HepG2 (cell line): ENCODE results near the gene FLACC1. TPM values are rescaled to one million over a fixed set of nuclear protein-coding genes. Genes with fewer than 3 reads are reported as not detected.
A peak's percentile ranks its signal among the peaks of the same experiment; 100 is the strongest.

ENCODE experiments used
- ATAC-seq: fragments of 200-7000 bp; cut with Tn5 transposase; 3 replicates; pipeline ENCODE4 v1.9.1; 2020; ENCODE audit warnings: mild to moderate bottlenecking, moderate library complexity
- BruUV-seq: library from RNA; stranded (reverse); fragments of 400-500 nt; replicated peaks from 2 replicates; lab custom pipeline; 2021; lab: Mats Ljungman, UMichigan
- CTCF ChIA-PET: fragments of 300-600 bp; formaldehyde crosslinking; extraction: SDS; loops from one replicate; lab custom pipeline; 2021; ENCODE audit warnings: low total read pairs, inconsistent platforms, low intra/inter-chr PET ratio; lab: Yijun Ruan, JAX
- POLR2A ChIA-PET: fragments of 350-600 bp; sonication (Branson Sonifier 250); formaldehyde crosslinking; loops from one replicate; lab custom pipeline; 2020; ENCODE audit warnings: antibody characterized with exemption, inconsistent platforms; lab: Yijun Ruan, JAX
- DNase-seq: peaks from one replicate; pipeline ENCODE4 v3.0.0-alpha.2; 2015; ENCODE audit warnings: low spot score
- FAIRE-seq: peaks from 3 replicates; lab custom pipeline; 2011; peaks lifted over from hg19 to GRCh38; lab: Jason Lieb, UNC
- H2AFZ ChIP-seq: one replicate; pipeline ENCODE4 v1.6.1; 2011; ENCODE audit warnings: low read length, inconsistent platforms
- H3K27ac ChIP-seq: fragments of 300-600 bp; 3 replicates; pipeline ENCODE4 v1.8.0; 2011; ENCODE audit warnings: mixed run types, mild to moderate bottlenecking, mixed read lengths, low read length, inconsistent platforms; ENCODE audit not compliant: insufficient read depth; ENCODE audit errors: extremely low read length
- H3K27me3 ChIP-seq, 2 experiments: fragments of 200-600 bp in 1 of 2; 2 replicates in 1 of 2; 3 replicates in 1 of 2; pipeline versions ENCODE4 v1.6.0 to v1.8.0; 2011; ENCODE audit warnings: low read length in 2 of 2, mild to moderate bottlenecking in 2 of 2, moderate library complexity in 2 of 2, inconsistent platforms in 1 of 2; ENCODE audit not compliant: insufficient read depth in 2 of 2, control insufficient read depth in 1 of 2
- H3K36me3 ChIP-seq, 2 experiments: fragments of 200-600 bp in 1 of 2; replicated peaks in 1 of 2; 2 replicates in 1 of 2; 3 replicates in 1 of 2; pipeline versions ENCODE4 v1.5.1 to v1.8.0; 2011; ENCODE audit warnings: low read length in 2 of 2, inconsistent platforms in 1 of 2; ENCODE audit not compliant: insufficient read depth in 2 of 2, control insufficient read depth in 1 of 2
- H3K4me1 ChIP-seq: 2 replicates; pipeline ENCODE4 v1.5.1; 2012; ENCODE audit warnings: low read length, inconsistent platforms; ENCODE audit not compliant: insufficient read depth
- H3K4me2 ChIP-seq: 2 replicates; pipeline ENCODE4 v1.6.0; 2011; ENCODE audit warnings: low read depth, low read length, inconsistent platforms
- H3K4me3 ChIP-seq, 3 experiments: fragments of 200-600 bp in 1 of 3; sonication (generic), shearing (Covaris generic) in 1 of 3; replicated peaks in 1 of 3; 2 replicates each; pipeline ENCODE4 v1.5.1; 2011 to 2016; ENCODE audit warnings: low read length in 3 of 3, inconsistent platforms in 2 of 3, low read depth in 2 of 3, mild to moderate bottlenecking in 2 of 3, control low read depth in 1 of 3, mixed read lengths in 1 of 3; ENCODE audit not compliant: insufficient read depth in 1 of 3
- H3K79me2 ChIP-seq: one replicate; pipeline ENCODE4 v1.6.1; 2011; ENCODE audit warnings: low read length, inconsistent platforms; ENCODE audit not compliant: insufficient read depth
- H3K9ac ChIP-seq: 2 replicates; pipeline ENCODE4 v1.6.0; 2011; ENCODE audit warnings: mild to moderate bottlenecking, low read depth, low read length, inconsistent platforms; ENCODE audit not compliant: insufficient read depth
- H3K9me3 ChIP-seq: 2 replicates; pipeline ENCODE4 v1.5.1; 2012; ENCODE audit warnings: mild to moderate bottlenecking, low read length
- H4K20me1 ChIP-seq: 2 replicates; pipeline ENCODE4 v1.6.0; 2011; ENCODE audit warnings: inconsistent platforms, mild to moderate bottlenecking, low read length, moderate library complexity; ENCODE audit not compliant: insufficient read depth
- ATF6 ChIP-seq: sonication (generic); formaldehyde crosslinking; conservative IDR thresholded peaks from 2 replicates; pipeline ENCODE4 v1.4.0; 2020; ENCODE audit warnings: missing genetic modification reagents
- ATF7 ChIP-seq, 2 experiments: fragments of 450-650 bp in 1 of 2; sonication (generic) in 1 of 2; formaldehyde crosslinking in 1 of 2; IDR thresholded peaks; 2 replicates each; pipeline versions ENCODE4 v1.4.0 to v1.6.1; 2016 to 2020; ENCODE audit warnings: antibody characterized with exemption in 1 of 2, mild to moderate bottlenecking in 1 of 2, missing genetic modification reagents in 1 of 2
- CEBPB ChIP-seq: IDR thresholded peaks from 2 replicates; pipeline ENCODE4 v1.6.1; 2011; ENCODE audit warnings: low read depth, low read length, improper control_type of control experiment, borderline replicate concordance
- CEBPG ChIP-seq: IDR thresholded peaks from 2 replicates; pipeline ENCODE4 v1.6.1; 2016
- GPN1 ChIP-seq: sonication (generic); formaldehyde crosslinking; IDR thresholded peaks from 2 replicates; pipeline ENCODE4 v1.5.1; 2020; ENCODE audit warnings: missing genetic modification reagents, borderline replicate concordance
- HDAC6 ChIP-seq: fragments of 200-600 bp; sonication (generic); IDR thresholded peaks from 2 replicates; pipeline ENCODE4 v1.7.0; 2017; ENCODE audit warnings: mild to moderate bottlenecking, antibody characterized with exemption, low read length, low read depth
- HNRNPH1 ChIP-seq: fragments of 200-400 bp; formaldehyde crosslinking; optimal IDR thresholded peaks from 2 replicates; pipeline ENCODE3; 2017; ENCODE audit warnings: mild to moderate bottlenecking, low read depth, low read length
- JDP2 ChIP-seq: sonication (generic); formaldehyde crosslinking; IDR thresholded peaks from 2 replicates; pipeline ENCODE4 v1.8.1; 2022; ENCODE audit warnings: missing genetic modification reagents, borderline replicate concordance
- MAF1 ChIP-seq: sonication (generic); formaldehyde crosslinking; IDR thresholded peaks from 2 replicates; pipeline ENCODE4 v1.5.0; 2020; ENCODE audit warnings: missing genetic modification reagents, borderline replicate concordance
- ZNF33A ChIP-seq: sonication (generic); formaldehyde crosslinking; IDR thresholded peaks from 2 replicates; pipeline ENCODE4 v1.5.1; 2020; ENCODE audit warnings: missing genetic modification reagents, mild to moderate bottlenecking, moderate library complexity, borderline replicate concordance
- ZNF430 ChIP-seq: sonication (generic); formaldehyde crosslinking; IDR thresholded peaks from 2 replicates; pipeline ENCODE4 v1.9.0; 2021; ENCODE audit warnings: mild to moderate bottlenecking, missing genetic modification reagents
- ZNF569 ChIP-seq: sonication (generic); formaldehyde crosslinking; IDR thresholded peaks from 2 replicates; pipeline ENCODE4 v1.5.0; 2020; ENCODE audit warnings: mild to moderate bottlenecking, missing genetic modification reagents, moderate library complexity, borderline replicate concordance
- WGBS: methylation state at CpG from one replicate; pipeline ENCODE4 v1.1.6; 2017; ENCODE audit warnings: low lambda C conversion rate; 5-methylcytosine and 5-hydroxymethylcytosine counted together
- in situ Hi-C: cut with HindIII; loops from 2 replicates; pipeline ENCODE4 v1.10.0; 2017; ENCODE audit warnings: low pct_unique_long_range_greater_than_20kb; ENCODE audit not compliant: extremely low pct_ligation_motif_present
- intact Hi-C: fragments of 100-400 bp; cut with micrococcal nuclease; formaldehyde crosslinking; loops from one replicate; pipeline ENCODE4 v1.10.0; 2022; ENCODE audit not compliant: unreplicated experiment
- polyA plus RNA-seq, 8 experiments: library from polyadenylated mRNA; depleted of rRNA in 3 of 8; stranded (reverse) in 7 of 8; unstranded in 1 of 8; fragments of >200 nt; fragmentation: Illumina TruSeq in 4 of 8; extraction: Trizol in 4 of 8; gene quantifications; 2 replicates each; pipeline versions ENCODE4 v1.2.1 to v1.2.3, GENCODE V29; 2011 to 2016; ENCODE audit warnings: low read depth in 4 of 8, missing spikeins in 1 of 8, mixed read lengths in 1 of 8; ENCODE audit not compliant: insufficient read depth in 1 of 8
- total RNA-seq, 5 experiments: library from RNA; depleted of rRNA; stranded (reverse); fragments of >200 nt; fragmentation: Illumina TruSeq; extraction: Trizol; gene quantifications; 2 replicates each; pipeline ENCODE4 v1.2.3, GENCODE V29; 2016; ENCODE audit warnings: low read depth in 1 of 5
- TF ChIP-seq, protein P1 (sequence below): sonication (generic); formaldehyde crosslinking; IDR thresholded peaks from 2 replicates; pipeline ENCODE4 v1.4.0; 2020; ENCODE audit warnings: missing genetic modification reagents

The FLACC1 gene
- total and polyA plus RNA-seq, 2 of the 13 experiments (the other 11 are each of a cell fraction or from before 2014, with no cell fraction given) = 0.35 to 0.59 TPM

GRCh38 chr2:201273330-201273983 lies 83.7 kb downstream of the FLACC1 start:
- Histone ChIP-seq H3K27ac (no peak overlapping the region), H3K4me2 (no peak overlapping the region), H3K27me3 (no peaks in the 10 kb centered on the region), H4K20me1 (no peaks in the 10 kb centered on the region), H3K79me2 (no peaks in the 10 kb centered on the region), H3K4me3 (no peak overlapping the region), H2AFZ (no peak overlapping the region), H3K36me3 (peaks cover 21 to 67% of the 10 kb centered on the region in 2 experiments), H3K9me3 (no peaks in the 10 kb centered on the region), H3K9ac (no peak overlapping the region), H3K4me1 (peaks cover 12% of the 10 kb centered on the region; the same call in 1 of the 2 replicates)
- BruUV-seq = no TSS peak
- ChIA-PET CTCF (no interaction called here), POLR2A (no interaction called here)
- DNase-seq (peak; percentile 25), FAIRE-seq (no peak), ATAC-seq (peak; percentile 47; the same call in 2 of the 3 replicates)
- TF ChIP-seq, protein P1, sequence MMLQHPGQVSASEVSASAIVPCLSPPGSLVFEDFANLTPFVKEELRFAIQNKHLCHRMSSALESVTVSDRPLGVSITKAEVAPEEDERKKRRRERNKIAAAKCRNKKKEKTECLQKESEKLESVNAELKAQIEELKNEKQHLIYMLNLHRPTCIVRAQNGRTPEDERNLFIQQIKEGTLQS (CRISPR knock-in tag) = 0 out of 2 replicates have a peak, but pooled peaks have one; percentile 44
- TF ChIP-seq HDAC6 (no peak), CEBPB (peak; percentile 59), GPN1 (CRISPR knock-in tag) (no peak), ATF6 (CRISPR knock-in tag) (no peak), HNRNPH1 (no peak), MAF1 (no peak), ZNF569 (CRISPR knock-in tag) (no peak), ZNF430 (CRISPR knock-in tag) (no peak), JDP2 (CRISPR knock-in tag) (no peak), ZNF33A (CRISPR knock-in tag) (no peak), CEBPG (CRISPR knock-in tag) (peak; percentile 31; the same call in 1 of the 2 replicates), ATF7 (IDR thresholded peaks at IDR 0.05) (peak; percentile 40; the same call in 1 of the 2 replicates), ATF7 (CRISPR knock-in tag; IDR thresholded peaks at IDR 0.05) (no peak)
- intact Hi-C loops = no loop called here
- in situ Hi-C loops = no loop called here
- 81% methylated on average over 9 of the region's 9 CpGs for WGBS
